ENCODE results near the gene SLC25A23.
A peak's percentile ranks its signal among the peaks of the same experiment; 100 is the strongest.

The SLC25A23 gene

GRCh38 chr19:6481541-6482342 lies 22.1 kb upstream of the SLC25A23 start, which contains the start of gene DENND1C:
Gene DENND1C, minus strand, starts transcription at chr19:6481787. Its CDS starts 92 bp downstream, at chr19:6481695.
- DNase-seq, result peak; percentile 82

- peak; percentile 26 for DNase-seq
Observed at GRCh38 chr19:6480848-6481415, 21.3 kb upstream of the SLC25A23 start.

GRCh38 chr19:6479836-6480398 lies 20.3 kb upstream of the SLC25A23 start:
- DNase-seq, result no peak

GRCh38 chr19:6478815-6479214 lies 19.2 kb upstream of the SLC25A23 start:
- DNase-seq, result no peak

- no peak for DNase-seq
Observed at GRCh38 chr19:6476896-6477431, 17.4 kb upstream of the SLC25A23 start.

- peak; percentile 25 for DNase-seq
Observed at GRCh38 chr19:6476155-6476895, 16.7 kb upstream of the SLC25A23 start.

GRCh38 chr19:6475321-6476108 lies 15.9 kb upstream of the SLC25A23 start:
- no peak for DNase-seq

GRCh38 chr19:6473647-6474046 lies 14.1 kb upstream of the SLC25A23 start:
- no peak for DNase-seq

- no peak for DNase-seq
Observed at GRCh38 chr19:6472713-6473112, 13.1 kb upstream of the SLC25A23 start.

- DNase-seq, result no peak
Observed at GRCh38 chr19:6471076-6471475, 11.5 kb upstream of the SLC25A23 start.

GRCh38 chr19:6470173-6470572 lies 10.6 kb upstream of the SLC25A23 start:
- DNase-seq, result no peak

- DNase-seq, result no peak
Observed at GRCh38 chr19:6467384-6467783, 7.8 kb upstream of the SLC25A23 start.

- no peak for DNase-seq
Observed at GRCh38 chr19:6466526-6467248, 7.1 kb upstream of the SLC25A23 start.

- DNase-seq, result no peak
Observed at GRCh38 chr19:6465663-6466062, 6.1 kb upstream of the SLC25A23 start.

- DNase-seq, result no peak
Observed at GRCh38 chr19:6465006-6465405, 5.4 kb upstream of the SLC25A23 start.

GRCh38 chr19:6464070-6464873 lies 4.7 kb upstream of the SLC25A23 start, which contains the start of gene CRB3:
Gene CRB3, plus strand, starts transcription at chr19:6464271. Its CDS starts 431 bp downstream, at chr19:6464702.
- peak; percentile 83 for DNase-seq

- DNase-seq, result peak; percentile 97
Observed at GRCh38 chr19:6460099-6460884, 700 bp upstream of the SLC25A23 start.

- no peak for DNase-seq
Observed at GRCh38 chr19:6458695-6459261, 814 bp downstream of the SLC25A23 start.

GRCh38 chr19:6457958-6458694 lies 1.5 kb downstream of the SLC25A23 start:
- DNase-seq, result no peak
